Measurements from ENCODE around the gene ZNF273. TPM values are rescaled to one million over a fixed set of nuclear protein-coding genes. Genes with fewer than 3 reads are reported as not detected.

ZNF273 gene
- polyA plus RNA-seq, 1 donor (not counting 4 experiments of a cell fraction or from before 2014, with no cell fraction given): 4.7 TPM

DNA sequence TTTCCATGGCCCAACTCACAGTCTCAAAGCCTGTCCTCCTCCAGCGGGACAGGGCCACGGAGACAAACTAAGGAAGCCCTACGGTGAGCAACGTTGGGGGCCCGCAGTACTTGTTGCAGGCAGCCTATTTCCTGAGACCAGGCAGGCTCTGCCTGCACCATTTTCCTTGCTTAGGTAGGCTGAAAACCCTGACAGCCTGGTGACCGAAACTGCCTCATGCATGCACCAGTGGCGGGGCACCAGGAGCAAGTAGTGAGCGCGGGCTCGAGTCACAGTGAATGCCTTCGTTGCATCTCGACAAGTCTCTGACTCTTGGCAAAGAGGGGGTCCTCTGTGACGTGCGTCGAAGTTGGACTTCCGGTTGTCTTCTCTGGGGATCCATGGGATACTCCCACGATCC lies 23.3 kb upstream of the ZNF273 start:
- TF ChIP-seq, protein P1, sequence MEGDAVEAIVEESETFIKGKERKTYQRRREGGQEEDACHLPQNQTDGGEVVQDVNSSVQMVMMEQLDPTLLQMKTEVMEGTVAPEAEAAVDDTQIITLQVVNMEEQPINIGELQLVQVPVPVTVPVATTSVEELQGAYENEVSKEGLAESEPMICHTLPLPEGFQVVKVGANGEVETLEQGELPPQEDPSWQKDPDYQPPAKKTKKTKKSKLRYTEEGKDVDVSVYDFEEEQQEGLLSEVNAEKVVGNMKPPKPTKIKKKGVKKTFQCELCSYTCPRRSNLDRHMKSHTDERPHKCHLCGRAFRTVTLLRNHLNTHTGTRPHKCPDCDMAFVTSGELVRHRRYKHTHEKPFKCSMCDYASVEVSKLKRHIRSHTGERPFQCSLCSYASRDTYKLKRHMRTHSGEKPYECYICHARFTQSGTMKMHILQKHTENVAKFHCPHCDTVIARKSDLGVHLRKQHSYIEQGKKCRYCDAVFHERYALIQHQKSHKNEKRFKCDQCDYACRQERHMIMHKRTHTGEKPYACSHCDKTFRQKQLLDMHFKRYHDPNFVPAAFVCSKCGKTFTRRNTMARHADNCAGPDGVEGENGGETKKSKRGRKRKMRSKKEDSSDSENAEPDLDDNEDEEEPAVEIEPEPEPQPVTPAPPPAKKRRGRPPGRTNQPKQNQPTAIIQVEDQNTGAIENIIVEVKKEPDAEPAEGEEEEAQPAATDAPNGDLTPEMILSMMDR (optimal IDR thresholded peaks at IDR 0.05 in 1 of 3, IDR thresholded peaks at IDR 0.05 in 1 of 3, conservative IDR thresholded peaks at IDR 0.05 in 1 of 3; ENCODE audit: extremely low read depth in 1 of 3, insufficient read depth in 2 of 3, low read length in 3 of 3): no peak
- TF ChIP-seq EZH2 (IDR thresholded peaks at IDR 0.05; ENCODE audit: low read length): no peak
- no peaks in the 10 kb centered on the region for H3K36me3 ChIP-seq (ENCODE audit: control insufficient read depth in 2 of 2, extremely low read depth in 1 of 2, insufficient read depth in 2 of 2, low read length in 2 of 2)
- FAIRE-seq (no peak), DNase-seq (ENCODE audit: low read depth, low spot score) (no peak)
- H3K79me2 ChIP-seq (ENCODE audit: control insufficient read depth, insufficient read depth, low read length): no peaks in the 10 kb centered on the region
- H3K27me3 ChIP-seq (ENCODE audit: control insufficient read depth, extremely low read depth, insufficient read depth, low read length): peaks cover 3% of the 10 kb centered on the region
- H3K27ac ChIP-seq (ENCODE audit: control insufficient read depth, insufficient read depth, low read length): no peak overlapping the region
- no peak overlapping the region for H3K4me3 ChIP-seq (ENCODE audit: control insufficient read depth in 2 of 3, extremely low read depth in 1 of 3, insufficient read depth in 2 of 3, low read depth in 1 of 3, low read length in 3 of 3)
- H3K9ac ChIP-seq (ENCODE audit: control insufficient read depth, extremely low read depth, insufficient read depth, low read length): no peak overlapping the region
- dilution Hi-C loops (cut with MboI; ENCODE audit: extremely low pct_ligation_motif_present, low sequenced_read_pairs): no loop called here
- no peak overlapping the region for H2AFZ ChIP-seq (ENCODE audit: control insufficient read depth, low read length)
- no peaks in the 10 kb centered on the region for H3K9me1 ChIP-seq (ENCODE audit: control insufficient read depth, extremely low read depth, insufficient read depth, low read length)
- no peaks in the 10 kb centered on the region for H4K20me1 ChIP-seq (ENCODE audit: control insufficient read depth, extremely low read depth, insufficient read depth, low read length)
- peaks cover 8% of the 10 kb centered on the region for H3K9me3 ChIP-seq (ENCODE audit: control insufficient read depth, low read depth, low read length)
- peaks cover 2% of the 10 kb centered on the region for H3K4me1 ChIP-seq (ENCODE audit: control insufficient read depth, extremely low read depth, insufficient read depth, low read length)
- no peak overlapping the region for H3K4me2 ChIP-seq (ENCODE audit: control insufficient read depth, extremely low read depth, insufficient read depth, low read depth, low read length)

DNA sequence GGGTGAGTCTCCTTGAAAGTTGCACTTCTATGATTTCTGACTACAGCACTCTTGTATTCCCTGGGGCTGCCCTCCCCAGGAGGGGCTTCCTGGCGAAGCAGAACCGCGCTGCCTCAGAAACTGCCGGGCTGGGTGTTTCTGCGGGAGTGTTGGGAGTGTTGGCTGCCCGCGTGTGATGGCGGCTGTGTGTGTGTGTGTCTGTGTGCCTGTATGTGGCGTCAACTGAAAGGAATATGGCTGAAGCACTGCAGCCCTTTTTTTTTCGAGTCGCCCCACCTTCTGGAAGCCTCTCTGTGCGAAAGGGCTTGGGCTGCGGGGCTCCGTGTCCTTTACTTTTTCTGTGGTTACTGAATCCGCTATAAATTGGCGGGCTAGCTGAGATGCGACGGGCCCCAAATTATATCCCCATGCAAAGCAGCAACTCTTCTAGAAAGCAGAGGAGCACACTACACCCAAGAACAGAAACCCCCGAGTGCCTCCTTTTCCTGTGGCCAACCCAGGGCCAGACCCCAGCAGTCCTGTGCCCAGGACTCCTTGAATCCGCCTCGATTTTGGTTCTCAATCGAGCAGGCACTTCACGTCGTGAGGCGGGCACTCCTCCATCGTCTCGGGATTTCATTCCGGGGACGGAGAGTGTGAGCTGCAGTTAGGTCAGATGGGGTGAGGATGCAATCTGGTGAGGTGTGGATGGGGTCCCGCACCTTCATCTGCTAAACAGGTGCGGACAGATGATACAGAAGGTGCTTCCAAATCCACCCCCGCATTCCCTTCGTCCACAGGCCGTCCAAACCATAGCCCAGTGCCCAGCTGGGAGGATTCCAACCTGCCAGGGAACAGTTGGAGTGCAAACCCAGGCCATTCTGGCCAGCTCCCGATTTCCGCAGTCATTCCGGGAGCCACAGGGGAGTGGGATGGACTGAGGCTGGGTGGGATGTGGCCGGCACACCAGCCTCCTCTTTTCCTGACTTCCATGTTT lies 22.5 kb upstream of the ZNF273 start:
- dilution Hi-C loops (cut with MboI; ENCODE audit: extremely low pct_ligation_motif_present, low sequenced_read_pairs): no loop called here
- no peak for FAIRE-seq
- H3K4me1 ChIP-seq (ENCODE audit: control insufficient read depth, extremely low read depth, insufficient read depth, low read length): peaks cover 2% of the 10 kb centered on the region
- H3K27ac ChIP-seq (ENCODE audit: control insufficient read depth, insufficient read depth, low read length): no peak overlapping the region
- H3K4me2 ChIP-seq (ENCODE audit: control insufficient read depth, extremely low read depth, insufficient read depth, low read depth, low read length): no peak overlapping the region
- peaks cover 3% of the 10 kb centered on the region for H3K27me3 ChIP-seq (ENCODE audit: control insufficient read depth, extremely low read depth, insufficient read depth, low read length)
- H3K9me3 ChIP-seq (ENCODE audit: control insufficient read depth, low read depth, low read length): peaks cover 7% of the 10 kb centered on the region
- H3K9ac ChIP-seq (ENCODE audit: control insufficient read depth, extremely low read depth, insufficient read depth, low read length): no peak overlapping the region
- H4K20me1 ChIP-seq (ENCODE audit: control insufficient read depth, extremely low read depth, insufficient read depth, low read length): no peaks in the 10 kb centered on the region
- no peak for DNase-seq (ENCODE audit: low read depth, low spot score)
- H2AFZ ChIP-seq (ENCODE audit: control insufficient read depth, low read length): no peak overlapping the region
- no peaks in the 10 kb centered on the region for H3K36me3 ChIP-seq (ENCODE audit: control insufficient read depth in 2 of 2, extremely low read depth in 1 of 2, insufficient read depth in 2 of 2, low read length in 2 of 2)
- no peaks in the 10 kb centered on the region for H3K79me2 ChIP-seq (ENCODE audit: control insufficient read depth, insufficient read depth, low read length)
- H3K9me1 ChIP-seq (ENCODE audit: control insufficient read depth, extremely low read depth, insufficient read depth, low read length): no peaks in the 10 kb centered on the region
- no peak overlapping the region for H3K4me3 ChIP-seq (ENCODE audit: control insufficient read depth in 2 of 3, extremely low read depth in 1 of 3, insufficient read depth in 2 of 3, low read depth in 1 of 3, low read length in 3 of 3)
- TF ChIP-seq EZH2 (IDR thresholded peaks at IDR 0.05; ENCODE audit: low read length): no peak
- TF ChIP-seq, protein P1 (optimal IDR thresholded peaks at IDR 0.05 in 1 of 3, IDR thresholded peaks at IDR 0.05 in 1 of 3, conservative IDR thresholded peaks at IDR 0.05 in 1 of 3; ENCODE audit: extremely low read depth in 1 of 3, insufficient read depth in 2 of 3, low read length in 3 of 3): no peak
